PFSK-1 (cell line): ENCODE data around the gene BTBD1. TPM values are rescaled to one million over a fixed set of nuclear protein-coding genes. Genes with fewer than 3 reads are reported as not detected.

Source experiments
- FOXP2 ChIP-seq: optimal IDR thresholded peaks from 2 replicates; pipeline ENCODE3; 2011; ENCODE audit warnings: borderline replicate concordance, control low read depth, inconsistent platforms; ENCODE audit not compliant: insufficient read depth; ENCODE audit errors: extremely low read length, extremely low read depth
- POLR2AphosphoS5 ChIP-seq: IDR thresholded peaks from 2 replicates; pipeline ENCODE4 v1.6.1; 2012; ENCODE audit warnings: low read depth, mild to moderate bottlenecking, control low read depth, low read length, moderate library complexity
- SIN3A ChIP-seq: IDR thresholded peaks from 2 replicates; pipeline ENCODE4 v1.6.1; 2012; ENCODE audit warnings: mild to moderate bottlenecking, low read length, moderate library complexity, borderline replicate concordance; ENCODE audit not compliant: insufficient read depth
- TAF1 ChIP-seq: IDR thresholded peaks from 2 replicates; pipeline ENCODE4 v1.6.1; 2012; ENCODE audit warnings: low read length, control low read depth, borderline replicate concordance; ENCODE audit not compliant: insufficient read depth
- polyA plus RNA-seq: library from polyadenylated mRNA; unstranded; fragments of >200 nt; gene quantifications from one replicate; pipeline ENCODE4 v1.2.1, GENCODE V29; 2012; ENCODE audit warnings: low read depth, missing spikeins; ENCODE audit not compliant: insufficient read length
- TF ChIP-seq, protein P1 (sequence below), 2 experiments: IDR thresholded peaks; 2 replicates each; pipeline versions ENCODE4 v1.6.1 to v1.8.0; 2011 to 2012; ENCODE audit warnings: low read depth in 2 of 2, low read length in 2 of 2, control low read depth in 1 of 2, inconsistent platforms in 1 of 2, mild to moderate bottlenecking in 1 of 2, moderate library complexity in 1 of 2; ENCODE audit not compliant: insufficient read depth in 1 of 2

Gene BTBD1
- 38.4 TPM for polyA plus RNA-seq

DNA sequence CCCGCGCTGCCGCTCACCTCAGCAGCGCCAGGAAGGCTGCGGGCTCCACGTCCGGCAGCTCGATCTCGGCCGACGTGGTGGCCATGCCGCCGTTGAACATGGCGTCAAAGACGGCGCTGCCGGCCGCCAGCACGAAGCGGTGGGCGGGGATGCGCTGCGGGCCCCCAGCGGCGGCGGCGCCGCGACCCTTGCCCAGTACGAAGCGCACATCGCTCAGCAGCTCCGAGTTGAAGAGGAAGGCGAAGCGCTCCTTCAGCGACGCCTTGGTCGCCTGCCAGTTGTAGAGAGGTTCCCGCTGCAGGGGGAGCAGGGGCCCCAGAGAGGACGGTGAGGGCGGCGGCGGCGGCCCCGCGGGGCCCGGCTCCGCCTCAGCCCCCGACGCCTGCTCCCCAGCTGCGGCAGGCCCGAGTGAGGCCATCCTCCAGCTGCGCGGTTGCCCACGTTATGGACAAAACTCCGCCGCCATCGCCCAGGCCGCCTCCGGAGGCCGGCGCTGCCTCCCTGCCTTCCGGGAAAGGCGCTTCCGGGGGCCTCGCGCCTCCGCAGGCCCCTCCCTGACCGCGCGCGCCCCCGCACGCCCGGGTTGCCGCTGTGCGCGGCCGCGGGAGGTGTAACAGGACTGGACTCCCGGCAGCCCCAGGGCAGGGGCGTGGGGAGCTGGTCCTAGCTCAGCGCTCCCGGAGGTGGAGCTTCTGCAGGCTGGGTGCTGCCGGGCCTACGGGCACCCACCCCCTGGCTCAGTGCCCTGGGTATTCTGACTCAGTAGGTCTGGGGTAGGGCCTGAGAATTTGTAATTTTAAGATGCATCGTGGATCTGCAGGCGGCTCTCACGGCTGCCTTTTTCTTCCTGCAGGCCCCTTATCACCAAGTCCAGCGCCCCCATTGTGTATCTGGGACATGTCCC, at the start of gene BTBD1:
Gene BTBD1, minus strand, starts transcription at position 519 of the 904 bp plus-strand sequence. Its CDS starts 101 bp downstream, at position 418.
- TF ChIP-seq SIN3A = no peak
- TF ChIP-seq, protein P1, sequence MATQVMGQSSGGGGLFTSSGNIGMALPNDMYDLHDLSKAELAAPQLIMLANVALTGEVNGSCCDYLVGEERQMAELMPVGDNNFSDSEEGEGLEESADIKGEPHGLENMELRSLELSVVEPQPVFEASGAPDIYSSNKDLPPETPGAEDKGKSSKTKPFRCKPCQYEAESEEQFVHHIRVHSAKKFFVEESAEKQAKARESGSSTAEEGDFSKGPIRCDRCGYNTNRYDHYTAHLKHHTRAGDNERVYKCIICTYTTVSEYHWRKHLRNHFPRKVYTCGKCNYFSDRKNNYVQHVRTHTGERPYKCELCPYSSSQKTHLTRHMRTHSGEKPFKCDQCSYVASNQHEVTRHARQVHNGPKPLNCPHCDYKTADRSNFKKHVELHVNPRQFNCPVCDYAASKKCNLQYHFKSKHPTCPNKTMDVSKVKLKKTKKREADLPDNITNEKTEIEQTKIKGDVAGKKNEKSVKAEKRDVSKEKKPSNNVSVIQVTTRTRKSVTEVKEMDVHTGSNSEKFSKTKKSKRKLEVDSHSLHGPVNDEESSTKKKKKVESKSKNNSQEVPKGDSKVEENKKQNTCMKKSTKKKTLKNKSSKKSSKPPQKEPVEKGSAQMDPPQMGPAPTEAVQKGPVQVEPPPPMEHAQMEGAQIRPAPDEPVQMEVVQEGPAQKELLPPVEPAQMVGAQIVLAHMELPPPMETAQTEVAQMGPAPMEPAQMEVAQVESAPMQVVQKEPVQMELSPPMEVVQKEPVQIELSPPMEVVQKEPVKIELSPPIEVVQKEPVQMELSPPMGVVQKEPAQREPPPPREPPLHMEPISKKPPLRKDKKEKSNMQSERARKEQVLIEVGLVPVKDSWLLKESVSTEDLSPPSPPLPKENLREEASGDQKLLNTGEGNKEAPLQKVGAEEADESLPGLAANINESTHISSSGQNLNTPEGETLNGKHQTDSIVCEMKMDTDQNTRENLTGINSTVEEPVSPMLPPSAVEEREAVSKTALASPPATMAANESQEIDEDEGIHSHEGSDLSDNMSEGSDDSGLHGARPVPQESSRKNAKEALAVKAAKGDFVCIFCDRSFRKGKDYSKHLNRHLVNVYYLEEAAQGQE (IDR thresholded peaks at IDR 0.05; ENCODE audit: insufficient read depth in 1 of 2, low read depth in 2 of 2, low read length in 2 of 2) = no peak
- TF ChIP-seq TAF1 = peak; percentile 78; the same call in 1 of the 2 replicates
- TF ChIP-seq FOXP2 = peak; percentile 80
- TF ChIP-seq POLR2AphosphoS5 = peak; percentile 85

GRCh38 chr15:83115831-83116565, 48.9 kb upstream of the BTBD1 start:
- TF ChIP-seq, protein P1 (IDR thresholded peaks at IDR 0.05; ENCODE audit: insufficient read depth in 1 of 2, low read depth in 2 of 2, low read length in 2 of 2) = no peak
- TF ChIP-seq SIN3A = no peak
- TF ChIP-seq POLR2AphosphoS5 = no peak
- no peak for TF ChIP-seq TAF1
- TF ChIP-seq FOXP2 = no peak

DNA sequence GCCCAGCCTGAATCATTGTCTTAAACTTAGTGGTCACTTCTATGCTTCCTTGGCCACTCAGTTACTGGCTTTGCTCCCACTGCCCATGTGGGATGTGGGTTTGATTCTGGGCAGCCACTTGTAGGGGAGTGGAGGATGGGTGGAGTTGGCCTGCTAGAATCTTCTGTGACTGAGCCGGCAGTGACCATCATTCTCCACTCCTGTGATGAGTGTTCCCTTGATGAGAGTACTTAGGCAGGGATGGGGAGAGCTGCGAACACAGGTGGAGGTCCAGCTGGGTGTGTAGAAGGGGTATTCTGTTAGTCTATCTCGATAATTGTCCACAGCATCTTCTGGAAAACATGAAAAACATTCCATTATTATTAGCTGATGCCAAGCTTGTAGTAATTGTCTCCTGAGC, 48.4 kb upstream of the BTBD1 start:
- TF ChIP-seq, protein P1 (IDR thresholded peaks at IDR 0.05; ENCODE audit: insufficient read depth in 1 of 2, low read depth in 2 of 2, low read length in 2 of 2) = no peak
- TF ChIP-seq POLR2AphosphoS5 = no peak
- TF ChIP-seq FOXP2 = no peak
- TF ChIP-seq TAF1 = no peak

DNA sequence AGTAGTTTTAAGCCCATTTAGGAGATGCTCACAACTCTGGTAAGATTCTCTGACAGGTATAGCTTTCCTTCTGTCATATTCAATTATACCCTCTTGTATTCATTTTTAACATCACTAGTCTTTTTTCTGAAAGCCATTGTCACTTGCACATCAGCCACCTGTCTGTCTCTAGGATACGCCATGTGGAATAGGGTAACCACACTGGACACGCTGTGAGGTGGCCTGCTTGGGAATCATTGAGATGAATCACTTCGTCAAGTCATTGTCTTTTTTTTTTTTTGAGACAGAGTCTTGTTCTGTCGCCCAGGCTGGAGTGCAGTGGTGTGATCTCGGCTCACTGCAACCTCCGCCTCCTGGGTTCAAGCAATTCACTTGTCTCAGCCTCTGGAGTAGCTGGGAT, 47.8 kb upstream of the BTBD1 start:
- no peak for TF ChIP-seq TAF1
- no peak for TF ChIP-seq POLR2AphosphoS5
- no peak for TF ChIP-seq FOXP2
- TF ChIP-seq SIN3A = no peak
- TF ChIP-seq, protein P1 (IDR thresholded peaks at IDR 0.05; ENCODE audit: insufficient read depth in 1 of 2, low read depth in 2 of 2, low read length in 2 of 2) = no peak
